Fibroblast of skin of back (primary cell): ENCODE results near the gene SRRM3.
A peak's percentile ranks its signal among the peaks of the same experiment; 100 is the strongest.
"Not testable (repeated sequence)": the region's sequence is repeated elsewhere in the genome, so short reads cannot be mapped to it uniquely, and the experiment has no call there.

Experiments used
- DNase-seq: peaks from one replicate; pipeline ENCODE4 v3.0.0-alpha.2; 2013

SRRM3 gene

GRCh38 chr7:76231583-76231982, 29.9 kb downstream of the SRRM3 start:
- DNase-seq: no peak

- DNase-seq: no peak
Observed at GRCh38 chr7:76232698-76233097, 31.0 kb downstream of the SRRM3 start.

- DNase-seq: peak; percentile 25
Observed at GRCh38 chr7:76233538-76234281, 32.0 kb downstream of the SRRM3 start.

GRCh38 chr7:76234282-76234584, 32.5 kb downstream of the SRRM3 start:
- DNase-seq: no peak

- DNase-seq: peak; percentile 83
Observed at GRCh38 chr7:76234931-76235441, 33.3 kb downstream of the SRRM3 start.

- DNase-seq: no peak
Observed at GRCh38 chr7:76236224-76236623, 34.5 kb downstream of the SRRM3 start.

- DNase-seq: no peak
Observed at GRCh38 chr7:76238326-76238725, 36.6 kb downstream of the SRRM3 start.

GRCh38 chr7:76241141-76241540, 39.4 kb downstream of the SRRM3 start:
- no peak for DNase-seq

GRCh38 chr7:76242517-76243063, 40.9 kb downstream of the SRRM3 start:
- not testable (repeated sequence) for DNase-seq

GRCh38 chr7:76244781-76245391, 43.2 kb downstream of the SRRM3 start:
- DNase-seq: no peak

- no peak for DNase-seq
Observed at GRCh38 chr7:76246804-76247389, 45.2 kb downstream of the SRRM3 start.

- DNase-seq: no peak
Observed at GRCh38 chr7:76247938-76248337, 46.2 kb downstream of the SRRM3 start.

GRCh38 chr7:76252021-76252420, 50.3 kb downstream of the SRRM3 start:
- DNase-seq: no peak

- DNase-seq: no peak
Observed at GRCh38 chr7:76254781-76255180, 53.1 kb downstream of the SRRM3 start.

GRCh38 chr7:76257973-76258372, 56.3 kb downstream of the SRRM3 start:
- no peak for DNase-seq

- DNase-seq: no peak
Observed at GRCh38 chr7:76259124-76260093, 57.7 kb downstream of the SRRM3 start.

GRCh38 chr7:76260171-76260703, 58.5 kb downstream of the SRRM3 start:
- DNase-seq: peak; percentile 17

GRCh38 chr7:76261329-76261728, 59.6 kb downstream of the SRRM3 start:
- DNase-seq: no peak

GRCh38 chr7:76261931-76262330, 60.2 kb downstream of the SRRM3 start:
- no peak for DNase-seq

- peak; percentile 59 for DNase-seq
Observed at GRCh38 chr7:76262683-76263402, 61.1 kb downstream of the SRRM3 start.

GRCh38 chr7:76265299-76265698, 63.6 kb downstream of the SRRM3 start:
- no peak for DNase-seq
